HepG2 (cell line): ENCODE results near the gene GDAP1L1.
"Not testable (repeated sequence)": the region's sequence is repeated elsewhere in the genome, so short reads cannot be mapped to it uniquely, and the experiment has no call there.

Source experiments
- EZH2 ChIP-seq: conservative IDR thresholded peaks from 2 replicates; pipeline ENCODE4 v1.6.1; 2012; ENCODE audit warnings: mild to moderate bottlenecking, low read depth, low read length, moderate library complexity
- MEIS2 ChIP-seq: sonication (generic); formaldehyde crosslinking; IDR thresholded peaks from 2 replicates; pipeline ENCODE4 v1.9.0; 2021; ENCODE audit warnings: mild to moderate bottlenecking, missing genetic modification reagents
- TAF15 ChIP-seq: fragments of 200-400 bp; formaldehyde crosslinking; IDR thresholded peaks from one replicate; pipeline ENCODE4 v1.6.1; 2018; ENCODE audit warnings: mild to moderate bottlenecking, low read depth, low read length; ENCODE audit not compliant: poor library complexity, severe bottlenecking
- ZFYVE20 ChIP-seq: sonication (generic); formaldehyde crosslinking; IDR thresholded peaks from 2 replicates; pipeline ENCODE4 v1.8.0; 2023; ENCODE audit warnings: low read depth, mild to moderate bottlenecking, moderate library complexity, missing genetic modification reagents, borderline replicate concordance
- ZNF263 ChIP-seq: sonication (generic); formaldehyde crosslinking; IDR thresholded peaks from 2 replicates; pipeline ENCODE4 v1.4.0; 2020; ENCODE audit warnings: missing genetic modification reagents
- ZSCAN30 ChIP-seq: sonication (generic); formaldehyde crosslinking; IDR thresholded peaks from 2 replicates; pipeline ENCODE4 v1.5.0; 2020; ENCODE audit warnings: mild to moderate bottlenecking, missing genetic modification reagents

DNA sequence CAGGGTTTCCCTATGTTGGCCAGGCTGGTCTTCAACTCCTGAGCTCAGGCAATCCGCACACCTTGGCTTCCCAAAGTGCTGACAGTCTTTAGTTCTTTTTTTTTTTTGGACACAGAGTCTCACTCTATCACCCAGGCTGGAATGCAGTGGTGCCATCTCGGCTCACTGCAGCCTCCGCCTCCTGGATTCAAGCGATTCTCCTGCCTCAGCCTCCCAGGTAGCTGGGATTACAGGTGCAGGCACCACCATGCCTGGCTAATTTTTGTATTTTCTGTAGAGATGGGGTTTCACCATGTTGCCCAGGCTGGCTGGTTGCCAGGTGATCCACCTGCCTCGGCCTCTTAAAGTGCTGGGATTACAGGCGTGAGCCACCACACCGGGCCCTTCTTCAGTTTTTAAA is 80.6 kb downstream of the GDAP1L1 start:
- not testable (repeated sequence) for TF ChIP-seq ZFYVE20 (CRISPR knock-in tag); EZH2; MEIS2 (CRISPR knock-in tag); ZNF263 (CRISPR knock-in tag); ZSCAN30 (CRISPR knock-in tag); TAF15
